SK-N-SH (cell line): ENCODE data around the gene CLASP2. TPM values are rescaled to one million over a fixed set of nuclear protein-coding genes. Genes with fewer than 3 reads are reported as not detected.

Experiments used
- CTCF ChIA-PET: fragments of 300-600, 350-600 bp; formaldehyde crosslinking; extraction: SDS; loops from one replicate; lab custom pipeline; 2021; lab: Yijun Ruan, JAX
- POLR2A ChIA-PET: fragments of 350-600 bp; sonication (Branson Sonifier 250); formaldehyde crosslinking; extraction: SDS; loops from one replicate; lab custom pipeline; 2020; ENCODE audit warnings: antibody characterized with exemption, inconsistent platforms; lab: Yijun Ruan, JAX
- DNase-seq: peaks from one replicate; pipeline ENCODE4 v3.0.0; 2012
- H2AFZ ChIP-seq: fragments of 200-600 bp; sonication (generic); 2 replicates; pipeline ENCODE4 v1.8.1; 2016; ENCODE audit warnings: antibody characterized with exemption, mild to moderate bottlenecking, low read depth
- H3F3A ChIP-seq: fragments of 200-600 bp; sonication (generic); replicated peaks from 2 replicates; pipeline ENCODE3; 2016; ENCODE audit warnings: antibody characterized with exemption, mild to moderate bottlenecking; ENCODE audit not compliant: insufficient read depth
- H3K27ac ChIP-seq, 2 experiments: fragments of 200-500 bp in 1 of 2; fragments of 200-600 bp in 1 of 2; sonication (Bioruptor generic) in 1 of 2; sonication (generic), shearing (Covaris generic) in 1 of 2; 2 replicates each; pipeline versions ENCODE4 v1.5.1 to v1.6.1; 2014 to 2016; ENCODE audit warnings: low read depth in 2 of 2, inconsistent platforms in 1 of 2, low read length in 1 of 2, mild to moderate bottlenecking in 1 of 2, mixed read lengths in 1 of 2
- H3K27me3 ChIP-seq: fragments of 200-600 bp; sonication (generic), shearing (Covaris generic); 2 replicates; pipeline ENCODE4 v1.6.1; 2016; ENCODE audit warnings: mixed run types; ENCODE audit not compliant: insufficient read depth
- H3K36me3 ChIP-seq, 2 experiments: fragments of 200-500 bp in 1 of 2; fragments of 200-600 bp in 1 of 2; sonication (Bioruptor generic) in 1 of 2; sonication (generic) in 1 of 2; replicated peaks in 1 of 2; 2 replicates each; pipeline versions ENCODE3 to v1.5.1; 2014 to 2016; ENCODE audit warnings: low read length in 1 of 2, mild to moderate bottlenecking in 1 of 2; ENCODE audit not compliant: insufficient read depth in 2 of 2, control insufficient read depth in 1 of 2
- H3K4me1 ChIP-seq, 2 experiments: fragments of 200-500 bp in 1 of 2; fragments of 200-600 bp in 1 of 2; sonication (Bioruptor generic) in 1 of 2; sonication (generic), shearing (Covaris generic) in 1 of 2; 2 replicates each; pipeline versions ENCODE4 v1.5.1 to v1.6.1; 2014 to 2016; ENCODE audit warnings: low read depth in 1 of 2, low read length in 1 of 2, mixed run types in 1 of 2; ENCODE audit not compliant: insufficient read depth in 2 of 2, control insufficient read depth in 1 of 2
- H3K4me2 ChIP-seq: fragments of 200-600 bp; sonication (generic), shearing (Covaris generic); 2 replicates; pipeline ENCODE4 v1.6.1; 2017; ENCODE audit warnings: mixed run types
- H3K4me3 ChIP-seq, 2 experiments: fragments of 200-500 bp in 1 of 2; fragments of 200-600 bp in 1 of 2; sonication (Bioruptor generic) in 1 of 2; sonication (generic), shearing (Covaris generic) in 1 of 2; 2 replicates each; pipeline versions ENCODE4 v1.5.1 to v1.8.1; 2014 to 2016; ENCODE audit warnings: low read depth in 2 of 2, inconsistent platforms in 1 of 2, low read length in 1 of 2, mild to moderate bottlenecking in 1 of 2, mixed read lengths in 1 of 2, moderate library complexity in 1 of 2
- H3K79me2 ChIP-seq: fragments of 200-600 bp; sonication (generic); 2 replicates; pipeline ENCODE4 v1.8.1; 2017; ENCODE audit warnings: mild to moderate bottlenecking; ENCODE audit not compliant: insufficient read depth
- H3K9ac ChIP-seq: fragments of 200-600 bp; sonication (generic); 2 replicates; pipeline ENCODE4 v1.6.1; 2017; ENCODE audit warnings: mixed run types
- H3K9me2 ChIP-seq: fragments of 200-600 bp; sonication (generic); 2 replicates; pipeline ENCODE4 v1.6.1; 2017; ENCODE audit warnings: mixed run types
- H3K9me3 ChIP-seq: fragments of 200-600 bp; sonication (generic); 2 replicates; pipeline ENCODE4 v1.6.1; 2017; ENCODE audit warnings: mixed run types, mild to moderate bottlenecking, moderate library complexity
- H4K20me1 ChIP-seq: fragments of 200-600 bp; sonication (generic); 2 replicates; pipeline ENCODE4 v1.6.1; 2017; ENCODE audit warnings: mild to moderate bottlenecking, mixed run types; ENCODE audit not compliant: insufficient read depth
- EZH2phosphoT487 ChIP-seq: fragments of 200-600 bp; sonication (generic); IDR thresholded peaks from 2 replicates; pipeline ENCODE4 v1.6.1; 2017; ENCODE audit warnings: low read depth, mixed run types, mild to moderate bottlenecking, antibody characterized with exemption, moderate library complexity, borderline replicate concordance
- FOXM1 ChIP-seq: IDR thresholded peaks from 2 replicates; pipeline ENCODE4 v1.4.0; 2012; ENCODE audit warnings: low read depth, mild to moderate bottlenecking
- GABPA ChIP-seq: IDR thresholded peaks from 2 replicates; pipeline ENCODE4 v1.4.0; 2012; ENCODE audit warnings: low read depth, mild to moderate bottlenecking
- GATA2 ChIP-seq: sonication (generic); formaldehyde crosslinking; IDR thresholded peaks from 2 replicates; pipeline ENCODE4 v1.5.0; 2020; ENCODE audit warnings: mild to moderate bottlenecking, missing genetic modification reagents
- MXI1 ChIP-seq: IDR thresholded peaks from 2 replicates; pipeline ENCODE4 v1.6.1; 2012; ENCODE audit warnings: mild to moderate bottlenecking, low read depth, low read length, improper control_type of control experiment
- NFIC ChIP-seq: IDR thresholded peaks from 2 replicates; pipeline ENCODE4 v1.4.0; 2012; ENCODE audit warnings: borderline replicate concordance
- RFX5 ChIP-seq: IDR thresholded peaks from 2 replicates; pipeline ENCODE4 v1.6.1; 2012; ENCODE audit warnings: mild to moderate bottlenecking, improper control_type of control experiment, low read length
- RXRA ChIP-seq: IDR thresholded peaks from 2 replicates; pipeline ENCODE4 v1.4.0; 2012; ENCODE audit warnings: low read depth, mild to moderate bottlenecking, borderline replicate concordance
- SIN3A ChIP-seq: IDR thresholded peaks from 2 replicates; pipeline ENCODE4 v1.6.1; 2012; ENCODE audit warnings: low read depth, mild to moderate bottlenecking, low read length, moderate library complexity, borderline replicate concordance
- TCF12 ChIP-seq: IDR thresholded peaks from 2 replicates; pipeline ENCODE4 v1.4.0; 2012
- WGBS: methylation state at CpG from one replicate; pipeline ENCODE4 v1.1.6; 2017; ENCODE audit warnings: low lambda C conversion rate; 5-methylcytosine and 5-hydroxymethylcytosine counted together
- polyA plus RNA-seq, 3 experiments: library from polyadenylated mRNA; depleted of rRNA; stranded (reverse); fragments of >200 nt; gene quantifications; 2 replicates each; pipeline ENCODE4 v1.2.3, GENCODE V29; 2012
- TF ChIP-seq, protein P1 (sequence below): IDR thresholded peaks from 2 replicates; pipeline ENCODE4; 2012
- TF ChIP-seq, protein P2 (sequence below): fragments of 150-350 bp; IDR thresholded peaks from 2 replicates; pipeline ENCODE4 v1.6.1; 2016; ENCODE audit warnings: mild to moderate bottlenecking, low read depth, low read length
- TF ChIP-seq, protein P3 (sequence below): IDR thresholded peaks from 2 replicates; pipeline ENCODE4 v1.4.0; 2012; ENCODE audit warnings: low read depth
- TF ChIP-seq, protein P4 (sequence below): IDR thresholded peaks from 2 replicates; pipeline ENCODE4 v1.4.0; 2012; ENCODE audit warnings: low read depth, borderline replicate concordance

Gene CLASP2
- polyA plus RNA-seq, 1 of the 3 experiments (the other 2 are of a cell fraction), result 13.2 TPM

DNA sequence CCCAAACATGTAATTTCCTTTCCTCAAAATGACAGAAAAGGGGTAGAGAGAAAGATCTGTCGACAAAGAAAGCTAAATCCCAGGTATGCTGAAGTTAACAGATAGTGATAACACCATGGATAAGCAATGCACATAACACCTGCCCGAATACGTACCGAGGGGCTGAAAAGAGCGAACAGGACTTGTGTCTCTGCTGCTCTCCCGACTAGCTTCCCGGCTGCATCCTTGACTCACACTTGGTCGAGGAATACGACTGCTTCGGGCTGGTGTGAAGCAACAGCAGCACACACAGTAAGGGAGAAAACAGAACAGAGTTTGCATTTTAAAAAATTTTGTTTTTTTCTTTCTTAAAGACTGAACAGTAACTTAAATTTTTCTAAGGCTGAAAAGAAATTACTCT lies 136.4 kb downstream of the CLASP2 start (continued):
- no peak for TF ChIP-seq FOXM1
- TF ChIP-seq GATA2 (CRISPR knock-in tag), result no peak
- TF ChIP-seq, all 33 proteins: peak for 0

DNA sequence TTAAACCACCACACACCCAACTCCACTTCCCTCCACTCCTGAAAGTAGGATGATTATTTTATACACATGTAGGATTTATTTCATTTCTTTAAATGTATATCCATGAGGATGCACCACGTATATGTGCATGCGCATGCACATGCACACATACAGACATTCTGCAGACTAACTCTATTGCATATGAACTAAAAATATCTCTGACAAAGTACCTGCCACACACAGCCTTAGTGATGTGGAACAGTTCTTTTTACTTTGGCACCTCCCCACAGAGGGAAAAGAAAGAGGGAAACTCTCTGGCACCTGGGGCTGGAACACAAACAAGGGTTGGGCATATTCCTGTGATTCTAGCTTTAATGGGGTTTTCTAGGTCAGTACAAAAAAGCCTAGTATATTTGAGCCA lies 138.2 kb downstream of the CLASP2 start:
- no peaks in the 10 kb centered on the region for H3K79me2 ChIP-seq
- H4K20me1 ChIP-seq, result no peaks in the 10 kb centered on the region
- no peak for DNase-seq
- TF ChIP-seq NFIC (no peak), GATA2 (CRISPR knock-in tag) (no peak)
- no peak overlapping the region for H3K9ac ChIP-seq
- CTCF ChIA-PET, result no interaction called here
- no peak overlapping the region for H3K4me3 ChIP-seq
- POLR2A ChIA-PET, result no interaction called here
- H3K9me3 ChIP-seq, result no peaks in the 10 kb centered on the region
- H3K36me3 ChIP-seq, result peaks cover 25 to 47% of the 10 kb centered on the region in 2 experiments
- no peak overlapping the region for H2AFZ ChIP-seq
- 98% methylated on average over 2 of the region's 2 CpGs for WGBS
- H3K9me2 ChIP-seq, result no peaks in the 10 kb centered on the region
- H3F3A ChIP-seq, result peaks cover 11% of the 10 kb centered on the region
- no peak overlapping the region for H3K4me2 ChIP-seq
- peaks cover 0 to 9% of the 10 kb centered on the region in 2 experiments; a peak in 2 of 4 replicates for H3K4me1 ChIP-seq
- H3K27me3 ChIP-seq, result no peaks in the 10 kb centered on the region
- H3K27ac ChIP-seq, result no peak overlapping the region

DNA sequence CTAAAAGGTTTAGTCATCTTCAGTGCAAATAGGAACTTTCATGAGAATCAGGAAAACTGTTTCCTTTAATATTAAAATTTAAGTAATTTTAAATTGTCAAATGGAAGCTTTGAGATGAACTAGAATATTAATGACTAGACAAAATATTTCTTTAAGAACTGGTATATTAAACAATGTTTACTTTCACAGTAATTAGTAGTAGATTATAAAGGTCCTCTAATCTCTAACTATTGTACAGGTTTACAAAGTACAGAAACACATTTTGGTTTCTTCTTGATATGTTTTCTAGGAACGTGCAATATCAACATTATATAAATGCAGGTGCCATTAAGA lies 138.9 kb downstream of the CLASP2 start:
- CTCF ChIA-PET, result no interaction called here
- 85% methylated on average over 1 of the region's 1 CpG for WGBS

More for the DNA sequence above, 138.9 kb downstream of the CLASP2 start:
- Histone ChIP-seq H3K9ac (no peak overlapping the region), H3K27me3 (no peaks in the 10 kb centered on the region), H3K4me1 (peaks cover 0 to 9% of the 10 kb centered on the region in 2 experiments; a peak in 2 of 4 replicates), H3K27ac (peak overlapping the region in 1 of 2 experiments; percentile 51; a peak in 2 of 4 replicates), H4K20me1 (no peaks in the 10 kb centered on the region), H3K9me2 (no peaks in the 10 kb centered on the region), H3K4me3 (no peak overlapping the region), H2AFZ (no peak overlapping the region), H3K9me3 (no peaks in the 10 kb centered on the region), H3K36me3 (peaks cover 30 to 50% of the 10 kb centered on the region in 2 experiments), H3F3A (peaks cover 11% of the 10 kb centered on the region), H3K4me2 (no peak overlapping the region), H3K79me2 (no peaks in the 10 kb centered on the region)
- no peak for TF ChIP-seq RXRA
- TF ChIP-seq EZH2phosphoT487, result no peak
- TF ChIP-seq RFX5, result no peak
- no peak for TF ChIP-seq GABPA
- TF ChIP-seq, protein P1, sequence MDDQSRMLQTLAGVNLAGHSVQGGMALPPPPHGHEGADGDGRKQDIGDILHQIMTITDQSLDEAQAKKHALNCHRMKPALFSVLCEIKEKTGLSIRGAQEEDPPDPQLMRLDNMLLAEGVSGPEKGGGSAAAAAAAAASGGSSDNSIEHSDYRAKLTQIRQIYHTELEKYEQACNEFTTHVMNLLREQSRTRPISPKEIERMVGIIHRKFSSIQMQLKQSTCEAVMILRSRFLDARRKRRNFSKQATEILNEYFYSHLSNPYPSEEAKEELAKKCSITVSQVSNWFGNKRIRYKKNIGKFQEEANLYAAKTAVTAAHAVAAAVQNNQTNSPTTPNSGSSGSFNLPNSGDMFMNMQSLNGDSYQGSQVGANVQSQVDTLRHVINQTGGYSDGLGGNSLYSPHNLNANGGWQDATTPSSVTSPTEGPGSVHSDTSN, result no peak
- TF ChIP-seq SIN3A, result no peak
- TF ChIP-seq, protein P2, sequence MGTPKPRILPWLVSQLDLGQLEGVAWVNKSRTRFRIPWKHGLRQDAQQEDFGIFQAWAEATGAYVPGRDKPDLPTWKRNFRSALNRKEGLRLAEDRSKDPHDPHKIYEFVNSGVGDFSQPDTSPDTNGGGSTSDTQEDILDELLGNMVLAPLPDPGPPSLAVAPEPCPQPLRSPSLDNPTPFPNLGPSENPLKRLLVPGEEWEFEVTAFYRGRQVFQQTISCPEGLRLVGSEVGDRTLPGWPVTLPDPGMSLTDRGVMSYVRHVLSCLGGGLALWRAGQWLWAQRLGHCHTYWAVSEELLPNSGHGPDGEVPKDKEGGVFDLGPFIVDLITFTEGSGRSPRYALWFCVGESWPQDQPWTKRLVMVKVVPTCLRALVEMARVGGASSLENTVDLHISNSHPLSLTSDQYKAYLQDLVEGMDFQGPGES, result no peak
- TF ChIP-seq, protein P3, sequence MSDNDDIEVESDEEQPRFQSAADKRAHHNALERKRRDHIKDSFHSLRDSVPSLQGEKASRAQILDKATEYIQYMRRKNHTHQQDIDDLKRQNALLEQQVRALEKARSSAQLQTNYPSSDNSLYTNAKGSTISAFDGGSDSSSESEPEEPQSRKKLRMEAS, result no peak
- no peak for TF ChIP-seq GATA2 (CRISPR knock-in tag)
- no peak for TF ChIP-seq MXI1
- TF ChIP-seq, protein P4, sequence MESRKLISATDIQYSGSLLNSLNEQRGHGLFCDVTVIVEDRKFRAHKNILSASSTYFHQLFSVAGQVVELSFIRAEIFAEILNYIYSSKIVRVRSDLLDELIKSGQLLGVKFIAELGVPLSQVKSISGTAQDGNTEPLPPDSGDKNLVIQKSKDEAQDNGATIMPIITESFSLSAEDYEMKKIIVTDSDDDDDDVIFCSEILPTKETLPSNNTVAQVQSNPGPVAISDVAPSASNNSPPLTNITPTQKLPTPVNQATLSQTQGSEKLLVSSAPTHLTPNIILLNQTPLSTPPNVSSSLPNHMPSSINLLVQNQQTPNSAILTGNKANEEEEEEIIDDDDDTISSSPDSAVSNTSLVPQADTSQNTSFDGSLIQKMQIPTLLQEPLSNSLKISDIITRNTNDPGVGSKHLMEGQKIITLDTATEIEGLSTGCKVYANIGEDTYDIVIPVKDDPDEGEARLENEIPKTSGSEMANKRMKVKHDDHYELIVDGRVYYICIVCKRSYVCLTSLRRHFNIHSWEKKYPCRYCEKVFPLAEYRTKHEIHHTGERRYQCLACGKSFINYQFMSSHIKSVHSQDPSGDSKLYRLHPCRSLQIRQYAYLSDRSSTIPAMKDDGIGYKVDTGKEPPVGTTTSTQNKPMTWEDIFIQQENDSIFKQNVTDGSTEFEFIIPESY, result no peak
- no peak for TF ChIP-seq TCF12
- no peak for DNase-seq
- POLR2A ChIA-PET, result no interaction called here
